HepG2 (cell line): ENCODE results near the gene C1orf21.

Experiments
- ARNTL ChIP-seq: sonication (generic); formaldehyde crosslinking; IDR thresholded peaks from 2 replicates; pipeline ENCODE4 v1.4.0; 2020; ENCODE audit warnings: mild to moderate bottlenecking, missing genetic modification reagents
- CTCF ChIP-seq: sonication (generic); formaldehyde crosslinking; IDR thresholded peaks from 2 replicates; pipeline ENCODE4 v1.5.0; 2020; ENCODE audit warnings: mild to moderate bottlenecking, missing genetic modification reagents, moderate library complexity
- MXD1 ChIP-seq: sonication (generic); formaldehyde crosslinking; IDR thresholded peaks from 2 replicates; pipeline ENCODE4 v1.4.0; 2020; ENCODE audit warnings: mild to moderate bottlenecking, missing genetic modification reagents
- ZFX ChIP-seq: sonication (generic); formaldehyde crosslinking; IDR thresholded peaks from 2 replicates; pipeline ENCODE4 v1.4.0; 2020; ENCODE audit warnings: mild to moderate bottlenecking, low read depth, missing genetic modification reagents, moderate library complexity
- ZNF547 ChIP-seq: sonication (generic); formaldehyde crosslinking; IDR thresholded peaks from 2 replicates; pipeline ENCODE4 v1.5.1; 2020; ENCODE audit warnings: mild to moderate bottlenecking, missing genetic modification reagents

DNA sequence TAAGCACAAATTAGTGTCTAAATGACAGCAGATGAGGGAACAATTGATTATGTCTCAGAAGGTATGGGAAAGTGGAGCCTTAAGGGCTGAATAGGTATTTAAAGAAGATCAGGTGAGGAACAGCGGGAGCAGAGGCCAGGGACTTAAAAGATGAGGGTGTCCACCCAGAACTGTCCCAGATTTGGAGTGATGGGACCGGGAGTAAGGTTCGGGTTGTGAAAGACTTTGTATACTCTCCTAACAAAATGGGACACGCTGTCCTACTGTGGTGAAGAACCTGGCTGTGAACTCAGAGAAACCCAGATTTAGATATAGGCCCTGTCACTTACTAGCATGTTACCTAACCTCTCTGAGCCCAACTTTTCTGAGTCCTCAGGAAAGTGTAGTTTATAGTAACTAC is 140.6 kb downstream of the C1orf21 start:
- TF ChIP-seq ARNTL (CRISPR knock-in tag), result no peak
- TF ChIP-seq ZFX (CRISPR knock-in tag), result no peak
- TF ChIP-seq MXD1 (CRISPR knock-in tag), result no peak
- no peak for TF ChIP-seq CTCF (CRISPR knock-in tag)
- no peak for TF ChIP-seq ZNF547
